RKO (cell line): ENCODE results near the gene SLIT1.

Experiments
- DNase-seq: peaks from one replicate; pipeline ENCODE4 v3.0.0-alpha.2; 2016; ENCODE audit warnings: low spot score

SLIT1 gene

DNA sequence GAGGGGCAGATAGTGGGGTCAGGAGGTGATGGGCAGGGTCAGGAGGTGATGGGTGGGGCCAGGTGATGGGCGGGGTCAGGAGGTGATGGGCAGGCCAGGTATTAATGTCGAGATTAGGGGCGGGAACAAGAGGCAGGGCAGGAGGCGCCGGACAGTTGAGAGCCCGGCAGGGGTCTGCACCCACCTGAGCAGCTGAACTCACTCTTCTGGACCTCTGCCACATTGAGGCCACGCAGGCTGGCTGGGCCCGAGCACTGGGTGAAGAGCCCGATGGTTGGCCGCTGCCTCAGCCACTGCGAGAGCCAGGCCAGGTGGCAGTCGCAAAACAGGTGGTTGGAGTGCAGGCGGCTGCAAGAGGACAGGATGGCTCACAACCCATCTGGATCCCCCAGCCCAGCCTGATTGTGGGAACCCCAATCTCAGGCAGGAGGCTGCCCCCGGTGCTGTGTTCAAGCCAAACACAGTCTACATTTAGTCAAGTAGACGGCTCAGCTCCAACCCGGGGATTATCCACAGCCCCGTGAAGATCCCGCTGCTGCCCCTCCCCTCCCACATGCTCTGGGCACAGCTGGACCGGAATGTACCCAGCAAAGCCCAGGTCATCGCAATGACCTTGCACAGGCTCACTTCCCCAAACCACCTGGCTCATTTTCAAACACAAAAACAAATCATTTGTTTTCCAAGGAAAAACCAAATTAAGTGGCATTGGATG, 122.3 kb downstream of the SLIT1 start:
- DNase-seq = no peak

- no peak for DNase-seq
These were observed 123.3 kb downstream of the SLIT1 start for GRCh38 chr10:97062456-97062855.

GRCh38 chr10:97062046-97062445, 123.7 kb downstream of the SLIT1 start:
- no peak for DNase-seq

GRCh38 chr10:97061423-97061822, 124.3 kb downstream of the SLIT1 start:
- no peak for DNase-seq

- DNase-seq = no peak
These were observed 125.2 kb downstream of the SLIT1 start for GRCh38 chr10:97060441-97061084.

GRCh38 chr10:97059872-97060205, 125.9 kb downstream of the SLIT1 start:
- no peak for DNase-seq

DNA sequence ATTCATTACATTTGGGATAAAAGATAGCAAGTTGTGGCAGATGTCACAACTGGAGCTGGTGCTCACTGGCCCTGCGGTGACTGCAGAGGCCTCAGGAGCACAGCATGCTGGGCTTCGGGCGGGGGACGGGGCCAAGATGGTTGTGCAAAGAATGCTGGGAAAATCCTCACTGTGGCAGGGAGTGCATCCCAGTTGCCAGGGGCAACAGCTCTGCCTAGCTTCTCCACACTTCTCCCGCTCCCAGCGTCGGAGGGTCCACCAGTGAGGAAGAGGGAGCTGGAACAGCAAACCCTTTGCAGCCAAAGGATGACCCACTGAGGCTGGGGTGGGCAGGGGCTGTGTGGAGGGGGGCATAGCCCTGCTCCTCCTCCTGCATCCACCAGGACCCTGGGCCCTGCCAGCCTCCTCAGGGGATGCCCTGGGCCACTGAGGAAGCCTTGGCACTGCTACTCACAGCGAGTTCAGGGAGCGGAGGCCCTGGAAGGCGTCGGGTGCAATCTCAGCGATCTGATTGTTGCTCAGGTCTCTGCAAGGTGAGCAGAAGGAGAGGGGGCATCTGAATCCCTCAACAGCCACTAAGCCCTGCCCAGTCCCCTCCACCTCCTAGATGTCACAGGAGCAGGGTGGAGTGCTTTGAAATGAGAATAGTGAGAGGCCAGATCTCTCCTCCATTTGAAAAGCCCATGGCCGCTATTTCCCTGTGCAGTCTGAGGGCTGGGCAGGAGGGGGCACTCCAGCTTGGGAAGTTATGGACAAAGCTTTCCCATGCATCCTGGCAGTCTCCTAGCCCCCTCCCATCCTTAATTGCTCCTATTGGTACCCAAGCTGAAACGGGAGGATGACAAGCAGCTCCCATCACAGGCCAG, 126.5 kb downstream of the SLIT1 start:
- no peak for DNase-seq

- no peak for DNase-seq
These were observed 127.2 kb downstream of the SLIT1 start for GRCh38 chr10:97058521-97058920.

- no peak for DNase-seq
These were observed 128.1 kb downstream of the SLIT1 start for GRCh38 chr10:97057491-97058235.

- no peak for DNase-seq
These were observed 129.6 kb downstream of the SLIT1 start for GRCh38 chr10:97056003-97056630.

DNA sequence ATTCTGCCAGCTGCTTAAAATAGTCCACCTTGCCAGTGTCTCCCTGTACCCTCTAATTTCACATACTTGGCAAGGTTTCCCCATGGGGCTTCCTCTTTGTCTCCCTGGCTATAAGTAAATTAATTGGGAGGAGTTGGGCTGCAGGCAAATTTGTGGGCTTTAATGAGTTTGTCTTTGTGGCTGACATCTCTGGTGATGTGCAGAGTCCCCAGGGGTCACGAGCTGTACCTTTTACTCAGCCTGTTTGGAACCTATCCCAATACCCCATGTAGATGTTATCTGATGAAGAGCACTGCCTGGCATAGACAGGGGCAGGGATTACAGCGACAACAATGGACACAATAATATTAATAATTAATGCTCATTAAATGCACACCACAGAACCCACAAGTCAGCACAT, 132.5 kb downstream of the SLIT1 start:
- DNase-seq = no peak

- DNase-seq = peak; percentile 17
These were observed 134.7 kb downstream of the SLIT1 start for GRCh38 chr10:97050956-97051496.

DNA sequence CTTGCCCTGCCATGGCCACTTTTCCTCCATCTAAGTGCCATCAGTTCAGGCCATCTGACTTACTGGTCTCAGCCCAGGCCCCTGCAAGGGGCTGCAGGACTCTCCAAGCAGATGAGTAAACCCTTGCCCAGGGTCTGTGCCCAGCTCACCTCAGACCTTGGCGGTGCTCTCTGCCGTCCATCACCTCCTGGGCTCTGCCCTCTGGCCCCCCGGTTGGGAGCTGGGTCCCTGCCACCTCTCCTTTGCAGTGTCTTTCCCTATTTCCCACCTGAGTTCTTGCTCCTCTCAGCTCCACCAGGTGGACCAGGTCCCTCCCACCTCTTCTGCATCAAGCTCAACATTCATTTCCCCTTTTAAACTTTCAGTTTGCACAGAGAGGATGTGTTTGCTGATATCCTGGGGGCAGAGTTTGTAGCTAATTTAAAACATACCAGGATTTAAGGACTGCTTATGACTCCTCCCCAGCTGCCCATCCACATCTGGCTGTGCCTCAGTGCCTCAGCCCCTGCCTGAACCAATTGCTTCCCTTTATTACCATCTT, 135.5 kb downstream of the SLIT1 start:
- DNase-seq = no peak

DNA sequence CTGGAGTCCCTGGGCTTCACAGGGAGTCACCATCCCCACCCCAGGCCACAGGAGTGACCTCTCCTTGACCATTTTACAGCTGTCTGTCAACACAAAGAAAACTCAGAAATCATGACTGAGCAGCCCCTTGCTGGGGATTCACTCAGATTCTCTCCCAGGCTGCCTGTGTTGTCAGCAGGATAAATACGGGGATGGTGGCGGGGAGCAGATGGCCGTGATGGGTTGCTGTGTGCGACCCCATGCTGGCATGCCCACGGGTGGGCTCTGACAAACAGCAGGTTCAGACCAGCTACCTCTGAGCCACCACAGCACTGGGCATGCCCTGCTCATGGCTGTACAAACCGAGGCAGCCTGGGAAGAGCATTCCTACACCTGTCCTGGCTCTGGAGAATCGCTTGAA, 136.1 kb downstream of the SLIT1 start:
- no peak for DNase-seq

DNA sequence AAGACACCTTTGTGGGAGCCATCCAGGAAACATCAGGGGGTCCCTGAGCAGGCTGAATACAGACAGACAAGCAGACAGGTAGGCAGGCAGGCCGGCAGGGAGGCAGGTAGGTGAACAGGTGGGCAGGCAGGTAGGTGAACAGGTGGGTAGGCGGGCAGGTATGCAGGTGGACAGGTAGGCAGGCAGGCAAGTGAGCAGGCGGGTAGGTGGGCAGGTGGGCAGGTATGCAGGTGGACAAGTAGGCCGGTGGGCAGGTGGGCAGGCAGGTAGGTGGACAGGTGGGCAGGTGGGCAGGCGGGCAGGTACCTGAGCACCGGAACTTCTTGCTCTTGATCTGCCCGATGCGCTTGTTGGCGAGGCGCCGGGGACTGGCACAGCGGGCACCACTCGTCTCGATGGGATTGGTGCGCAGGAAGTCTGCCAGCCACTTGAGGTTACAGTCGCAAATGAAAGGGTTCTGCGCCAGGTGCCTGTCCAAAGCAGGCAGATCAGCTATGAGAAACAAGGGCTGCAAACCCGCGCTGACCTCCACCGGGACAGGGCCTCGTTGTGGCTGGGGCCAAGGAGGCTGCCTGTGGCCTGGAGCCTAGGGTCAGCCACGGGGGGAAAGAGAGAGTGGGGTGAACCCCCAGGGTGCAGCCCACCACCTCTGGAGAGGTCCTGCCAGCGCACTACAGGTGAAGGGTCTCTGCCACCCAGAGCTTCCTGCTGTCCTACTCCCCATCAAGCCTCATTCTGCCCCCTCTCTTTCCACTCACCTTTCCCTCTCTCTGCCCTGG, 136.9 kb downstream of the SLIT1 start:
- no peak for DNase-seq

DNA sequence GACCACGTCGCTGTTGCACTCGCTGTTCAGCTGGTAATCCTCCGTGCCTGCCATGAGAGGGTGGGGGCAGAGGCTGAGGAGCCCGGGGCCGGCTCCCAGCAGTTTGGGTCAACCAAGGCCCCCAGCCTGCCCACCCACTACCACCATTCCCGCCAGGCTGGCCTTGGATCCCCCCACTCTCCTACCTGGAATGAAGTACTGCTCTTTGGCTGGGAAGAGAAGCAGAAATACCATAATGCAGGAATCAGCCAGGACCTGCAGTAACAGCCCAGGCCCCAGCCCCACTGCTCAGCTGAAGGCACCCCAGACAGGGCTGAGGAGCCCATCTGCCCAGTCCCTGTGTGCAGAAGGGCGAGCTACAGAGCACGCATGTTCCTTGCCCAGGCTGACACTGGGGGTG, 138.0 kb downstream of the SLIT1 start:
- no peak for DNase-seq

- no peak for DNase-seq
These were observed 138.5 kb downstream of the SLIT1 start for GRCh38 chr10:97047083-97047736.

DNA sequence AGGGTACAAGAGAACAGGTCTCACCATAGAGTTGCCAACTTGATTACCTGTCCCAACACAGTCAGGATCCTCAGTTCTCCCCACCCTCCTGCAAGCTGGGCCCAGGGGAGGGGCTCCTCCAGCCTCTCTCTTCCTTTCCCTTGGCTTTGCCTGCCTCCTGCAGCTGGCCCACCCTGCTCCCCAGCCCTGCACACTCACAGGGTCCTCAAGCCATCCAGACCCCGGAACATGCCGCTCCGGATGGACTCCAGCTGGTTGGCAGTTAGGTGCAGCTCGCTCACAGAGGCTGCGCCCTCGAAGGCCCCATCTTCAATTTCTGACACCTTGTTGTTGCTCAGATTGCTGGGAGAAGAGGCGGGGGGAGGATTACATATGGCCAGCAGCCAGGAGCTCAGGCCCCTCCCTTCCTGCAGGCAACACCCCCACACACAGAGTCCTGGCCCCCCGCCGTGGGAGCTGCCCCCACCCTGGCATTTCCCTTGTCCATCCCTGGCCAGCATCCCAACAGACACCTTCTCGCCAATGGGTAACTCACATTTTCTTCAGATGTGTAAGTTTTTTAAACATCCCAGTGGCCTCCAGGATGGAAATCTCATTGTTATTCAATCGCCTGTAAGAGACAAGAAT, 139.2 kb downstream of the SLIT1 start:
- no peak for DNase-seq

GRCh38 chr10:97043563-97043855, 142.2 kb downstream of the SLIT1 start:
- DNase-seq = no peak
